GM12872 (cell line): ENCODE data around the gene MN1.

ENCODE experiments used
- TF ChIP-seq, protein P1 (sequence below): IDR thresholded peaks from 3 replicates; pipeline ENCODE4 v1.5.1; 2011; ENCODE audit warnings: low read depth, mild to moderate bottlenecking, low read length, moderate library complexity; ENCODE audit not compliant: insufficient read depth

MN1 gene

DNA sequence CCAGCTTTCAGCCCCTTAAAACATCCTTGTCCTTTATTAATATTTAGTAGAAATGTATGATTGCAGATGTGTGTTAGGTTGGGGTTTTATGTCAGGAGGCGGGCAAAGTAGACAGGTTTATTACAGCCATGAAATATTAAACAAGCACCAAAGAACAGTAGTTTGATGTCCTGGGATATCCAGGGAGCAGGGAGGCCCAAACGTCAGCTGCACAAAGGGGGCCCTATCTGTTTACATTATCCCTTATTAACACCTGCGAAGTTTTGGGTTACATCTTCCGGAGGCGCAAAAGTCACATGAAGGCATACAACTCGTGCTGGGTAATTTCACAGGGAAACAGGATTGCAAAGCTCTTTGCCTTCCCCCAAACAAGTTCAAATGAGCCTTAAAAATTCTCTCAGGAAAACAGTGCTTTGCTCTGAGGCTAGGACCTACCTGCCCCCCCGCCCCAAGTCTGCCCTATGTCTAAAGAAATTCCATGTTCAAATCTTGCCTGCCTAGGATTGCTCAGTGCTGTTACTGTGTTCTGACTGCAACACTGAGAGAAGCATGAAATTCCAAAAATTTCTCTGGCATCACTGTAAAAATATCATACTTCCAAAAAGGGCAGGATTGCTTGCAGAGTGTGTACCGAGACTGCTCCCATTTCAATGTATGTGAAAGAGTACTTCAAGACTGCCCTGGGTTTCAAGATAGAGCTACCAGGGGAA is 8.9 kb downstream of the MN1 start:
- TF ChIP-seq, protein P1, sequence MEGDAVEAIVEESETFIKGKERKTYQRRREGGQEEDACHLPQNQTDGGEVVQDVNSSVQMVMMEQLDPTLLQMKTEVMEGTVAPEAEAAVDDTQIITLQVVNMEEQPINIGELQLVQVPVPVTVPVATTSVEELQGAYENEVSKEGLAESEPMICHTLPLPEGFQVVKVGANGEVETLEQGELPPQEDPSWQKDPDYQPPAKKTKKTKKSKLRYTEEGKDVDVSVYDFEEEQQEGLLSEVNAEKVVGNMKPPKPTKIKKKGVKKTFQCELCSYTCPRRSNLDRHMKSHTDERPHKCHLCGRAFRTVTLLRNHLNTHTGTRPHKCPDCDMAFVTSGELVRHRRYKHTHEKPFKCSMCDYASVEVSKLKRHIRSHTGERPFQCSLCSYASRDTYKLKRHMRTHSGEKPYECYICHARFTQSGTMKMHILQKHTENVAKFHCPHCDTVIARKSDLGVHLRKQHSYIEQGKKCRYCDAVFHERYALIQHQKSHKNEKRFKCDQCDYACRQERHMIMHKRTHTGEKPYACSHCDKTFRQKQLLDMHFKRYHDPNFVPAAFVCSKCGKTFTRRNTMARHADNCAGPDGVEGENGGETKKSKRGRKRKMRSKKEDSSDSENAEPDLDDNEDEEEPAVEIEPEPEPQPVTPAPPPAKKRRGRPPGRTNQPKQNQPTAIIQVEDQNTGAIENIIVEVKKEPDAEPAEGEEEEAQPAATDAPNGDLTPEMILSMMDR: no peak

DNA sequence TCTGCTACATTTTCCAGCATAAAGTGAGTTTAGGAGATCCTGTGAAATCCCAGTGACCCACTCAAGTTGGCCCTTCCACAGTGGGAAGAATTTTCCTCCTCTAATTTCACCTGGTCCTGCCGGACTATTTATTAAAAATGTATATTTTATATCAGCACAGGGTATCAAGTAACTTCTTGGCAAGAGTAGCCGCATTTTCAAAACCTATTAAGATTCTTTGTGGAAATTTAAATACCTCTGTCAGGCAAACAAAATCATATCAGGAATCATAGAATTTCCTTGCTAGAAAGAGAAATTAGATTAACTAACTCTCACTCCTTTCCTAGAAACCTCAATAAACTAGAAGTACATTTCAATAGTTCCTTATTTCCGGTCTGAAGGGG is 9.7 kb downstream of the MN1 start:
- TF ChIP-seq, protein P1: no peak

DNA sequence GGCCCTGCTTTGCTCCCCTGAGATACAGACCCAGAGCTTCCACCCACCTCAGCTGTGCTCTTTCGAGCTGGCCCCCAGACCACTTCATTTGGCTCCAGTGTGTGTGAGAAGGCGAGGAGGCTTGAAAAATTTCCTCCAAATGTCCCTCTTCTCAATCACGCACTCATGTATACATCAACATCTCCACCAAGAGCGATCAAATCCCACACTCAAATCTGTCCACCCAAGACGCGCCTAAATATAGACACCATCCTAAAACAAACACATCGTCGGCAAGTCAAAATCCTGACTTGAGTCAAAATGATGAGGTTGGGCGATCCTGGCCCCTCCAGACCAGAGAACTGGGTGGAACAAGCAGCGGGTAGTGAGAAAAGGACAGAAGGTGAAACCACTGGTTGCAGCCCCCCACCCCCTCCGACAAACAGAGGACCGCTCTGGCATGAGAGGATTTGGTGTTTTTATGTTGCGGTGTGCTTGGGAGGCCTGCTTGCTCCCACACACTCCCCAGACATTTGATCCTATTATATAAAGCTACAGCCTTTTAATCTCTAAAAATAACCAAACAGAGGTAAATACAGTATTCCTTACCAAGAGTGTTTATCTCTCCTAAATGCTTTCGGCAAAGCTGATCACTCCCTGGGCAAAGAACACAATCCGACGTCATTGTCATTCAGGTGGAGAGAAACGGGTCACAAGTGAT is 10.2 kb downstream of the MN1 start:
- TF ChIP-seq, protein P1: no peak

DNA sequence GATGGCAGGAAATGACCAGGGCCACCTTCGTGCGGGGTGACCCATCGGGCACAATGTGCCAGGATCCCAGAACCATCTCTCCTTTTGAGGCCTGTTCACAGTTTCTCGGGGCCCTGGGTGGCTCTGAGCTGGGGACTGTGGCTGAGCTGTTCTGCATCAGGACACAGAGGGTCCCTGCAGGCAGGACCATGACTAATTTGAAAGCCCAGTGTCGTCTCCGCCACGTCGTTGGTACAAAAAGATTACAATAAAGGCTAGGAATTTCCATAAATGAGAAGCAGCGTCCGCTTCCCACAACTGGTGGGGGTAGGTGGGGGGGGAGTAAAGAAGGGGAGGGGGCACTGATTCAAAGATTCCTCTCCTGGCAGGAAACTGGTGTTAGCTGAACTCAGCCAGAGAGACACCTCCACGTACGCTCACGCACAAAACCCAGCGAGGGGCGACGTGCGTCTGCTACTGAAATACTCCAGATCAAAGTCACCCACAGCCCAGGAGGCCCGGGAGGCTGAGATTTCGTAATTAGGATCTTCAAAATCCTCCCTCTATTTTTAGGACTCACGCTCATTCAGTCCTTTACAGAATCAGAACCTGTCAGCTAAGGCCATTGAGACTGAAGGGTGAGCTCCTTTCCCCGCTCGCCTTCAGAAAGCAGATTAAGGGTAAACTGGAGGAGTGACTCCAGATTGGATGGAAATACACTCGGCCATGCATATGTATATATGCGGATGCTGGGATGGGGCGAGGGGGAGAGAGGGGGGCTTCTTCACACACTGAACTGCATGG is 11.0 kb downstream of the MN1 start:
- TF ChIP-seq, protein P1: no peak

DNA sequence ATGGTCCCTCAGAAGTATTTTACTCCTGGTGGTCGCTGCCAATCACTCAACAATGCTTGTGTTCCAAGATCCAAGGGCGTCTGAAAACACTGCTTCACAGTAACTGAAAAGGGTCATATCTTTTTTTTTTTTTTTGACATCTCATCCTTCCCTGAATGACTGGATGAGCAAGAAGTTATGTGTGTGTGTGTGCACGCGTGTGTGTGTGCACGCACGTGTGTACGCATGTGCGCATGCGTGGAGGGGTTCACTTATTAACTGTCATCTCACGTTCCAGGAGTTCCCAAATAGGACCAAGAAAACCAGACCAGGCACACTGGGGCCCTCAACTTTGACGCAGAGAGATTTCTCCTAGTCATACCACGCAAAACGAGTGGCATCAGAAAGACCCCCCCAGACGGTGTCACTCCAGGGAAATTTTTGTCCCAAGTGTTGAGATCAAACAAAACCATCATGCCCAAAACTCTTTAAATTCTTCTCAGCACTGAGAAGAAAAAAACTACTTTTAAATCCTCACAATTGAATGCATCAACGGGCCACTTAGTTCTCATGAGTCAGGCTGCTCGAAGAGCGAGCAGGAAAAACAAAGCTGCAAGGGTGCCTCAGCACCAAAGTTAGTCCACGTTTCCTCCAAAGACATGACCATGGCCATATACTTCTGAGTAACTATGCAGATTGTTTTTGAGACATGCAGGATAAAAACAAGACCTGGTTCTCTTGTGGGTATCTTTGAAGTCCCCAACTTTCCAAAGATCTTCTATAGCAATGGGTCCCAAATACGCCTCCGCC is 12.9 kb downstream of the MN1 start:
- TF ChIP-seq, protein P1: no peak

DNA sequence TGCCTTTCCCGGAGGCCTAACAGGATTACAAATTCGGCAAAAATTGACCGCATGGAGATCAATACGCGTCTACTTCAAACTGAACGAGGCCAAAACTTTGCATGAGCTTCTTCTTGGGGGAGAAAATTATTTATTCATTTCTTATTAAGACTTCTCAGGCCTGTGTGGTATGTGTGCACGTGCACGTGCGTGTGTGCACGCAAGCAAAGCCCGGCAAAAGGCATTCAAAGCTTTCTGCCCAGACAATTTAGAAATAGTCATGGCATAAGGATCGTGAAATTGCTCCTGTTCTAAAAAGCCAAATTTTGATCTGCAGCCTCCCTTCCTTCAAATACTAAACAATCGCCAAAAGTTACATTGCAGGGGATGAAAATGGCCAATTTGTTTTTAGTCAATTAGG is 14.6 kb downstream of the MN1 start:
- TF ChIP-seq, protein P1: no peak

DNA sequence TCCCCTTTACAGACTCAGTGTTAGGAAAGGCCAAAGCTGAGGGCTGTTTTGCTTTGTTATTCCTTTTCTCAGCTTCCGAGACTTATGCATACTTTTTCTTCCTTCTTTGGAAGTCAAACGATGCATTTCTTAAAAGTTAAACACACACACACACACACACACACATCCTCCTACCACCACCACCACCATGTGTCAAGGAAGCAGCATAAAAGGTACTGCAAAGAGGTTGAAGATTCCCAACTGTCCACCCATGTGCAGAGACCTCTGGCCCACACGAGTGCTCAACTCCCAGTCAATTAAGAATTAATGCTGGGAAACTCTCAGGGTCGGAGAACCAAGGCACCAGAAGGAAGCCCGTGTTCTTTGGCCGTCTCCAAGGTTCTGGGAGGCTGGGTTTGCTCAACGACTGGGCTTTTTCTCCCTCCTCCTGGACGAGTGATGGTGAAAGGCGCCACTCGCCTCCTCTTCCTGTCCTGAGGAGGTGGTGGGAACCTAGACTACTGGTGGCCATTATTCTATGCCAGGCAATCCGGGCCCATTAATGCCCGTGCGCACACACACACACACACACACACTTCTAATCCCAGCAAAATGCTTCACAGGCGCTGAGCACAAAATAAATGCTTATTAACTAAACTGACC is 15.1 kb downstream of the MN1 start:
- TF ChIP-seq, protein P1: no peak
